Thoracic aorta (tissue), 2 donors: ENCODE data around the gene FGB. TPM values are rescaled to one million over a fixed set of nuclear protein-coding genes. Genes with fewer than 3 reads are reported as not detected.

Experiments
- ATAC-seq: fragments of 150-250 bp; one replicate; pipeline ENCODE4 v1.8.0; 2017; ENCODE audit warnings: low read depth; ENCODE audit not compliant: insufficient number of reproducible peaks, low FRiP score
- DNase-seq: peaks from one replicate; pipeline ENCODE4 v3.0.0-alpha.2; 2020; ENCODE audit warnings: low spot score
- H3K27ac ChIP-seq, 2 donors: fragments of 200-600 bp; sonication (generic); 1 replicate in 1 of 2; 2 replicates in 1 of 2; pipeline ENCODE4 v1.5.1; 2016; ENCODE audit warnings: mild to moderate bottlenecking in 2 of 2, moderate library complexity in 2 of 2
- H3K27me3 ChIP-seq: fragments of 200-600 bp; sonication (generic); replicated peaks from 2 replicates; pipeline ENCODE4 v1.6.0; 2016; ENCODE audit warnings: mild to moderate bottlenecking; ENCODE audit not compliant: insufficient read depth
- H3K36me3 ChIP-seq: fragments of 200-600 bp; sonication (generic); one replicate; pipeline ENCODE4 v1.5.1; 2016
- H3K4me1 ChIP-seq, 2 donors: fragments of 200-600 bp; sonication (generic); 1 replicate in 1 of 2; 2 replicates in 1 of 2; pipeline versions ENCODE4 v1.5.1 to v1.6.0; 2016; ENCODE audit warnings: low read depth in 2 of 2, mild to moderate bottlenecking in 1 of 2; ENCODE audit not compliant: control insufficient read depth in 1 of 2
- H3K4me3 ChIP-seq: fragments of 200-600 bp; sonication (generic); 2 replicates; pipeline ENCODE4 v1.5.1; 2016; ENCODE audit warnings: mild to moderate bottlenecking
- H3K9me3 ChIP-seq: fragments of 200-600 bp; sonication (generic); 2 replicates; pipeline ENCODE4 v1.5.1; 2016
- CTCF ChIP-seq: fragments of 200-600 bp; sonication (generic); IDR thresholded peaks from one replicate; pipeline ENCODE4 v1.5.1; 2019; ENCODE audit warnings: antibody characterized with exemption
- total RNA-seq, 2 donors: library from RNA; depleted of rRNA; stranded (reverse); fragments of >200 nt; gene quantifications; one replicate each; pipeline versions ENCODE4 v1.1.0 to v1.2.3, GENCODE V29; 2016

FGB gene
- total RNA-seq, 2 donors from 2014 or later = not detected

GRCh38 chr4:154565704-154566103, 2.9 kb downstream of the FGB start:
- no peaks in the 10 kb centered on the region for H3K4me1 ChIP-seq
- H3K36me3 ChIP-seq = no peaks in the 10 kb centered on the region
- H3K27ac ChIP-seq = no peak overlapping the region
- ATAC-seq = no peak
- no peaks in the 10 kb centered on the region for H3K9me3 ChIP-seq
- no peak for TF ChIP-seq CTCF
- no peak overlapping the region for H3K4me3 ChIP-seq
- DNase-seq = no peak
- no peaks in the 10 kb centered on the region for H3K27me3 ChIP-seq

GRCh38 chr4:154566639-154567204, 3.9 kb downstream of the FGB start:
- no peak for DNase-seq
- Histone ChIP-seq H3K27me3 (no peaks in the 10 kb centered on the region), H3K27ac (no peak overlapping the region), H3K4me1 (no peaks in the 10 kb centered on the region), H3K4me3 (no peak overlapping the region), H3K9me3 (no peaks in the 10 kb centered on the region), H3K36me3 (no peaks in the 10 kb centered on the region)
- no peak for TF ChIP-seq CTCF
- ATAC-seq = no peak

GRCh38 chr4:154569028-154569427, 6.2 kb downstream of the FGB start:
- no peaks in the 10 kb centered on the region for H3K9me3 ChIP-seq
- H3K27me3 ChIP-seq = no peaks in the 10 kb centered on the region
- H3K36me3 ChIP-seq = no peaks in the 10 kb centered on the region
- H3K4me1 ChIP-seq = no peaks in the 10 kb centered on the region
- no peak overlapping the region for H3K4me3 ChIP-seq
- no peak overlapping the region for H3K27ac ChIP-seq
- DNase-seq (no peak), ATAC-seq (no peak)
- no peak for TF ChIP-seq CTCF

GRCh38 chr4:154569584-154569983, 6.8 kb downstream of the FGB start:
- Histone ChIP-seq H3K27ac (no peak overlapping the region), H3K4me3 (no peak overlapping the region), H3K27me3 (no peaks in the 10 kb centered on the region), H3K4me1 (no peaks in the 10 kb centered on the region), H3K36me3 (no peaks in the 10 kb centered on the region), H3K9me3 (no peaks in the 10 kb centered on the region)
- no peak for TF ChIP-seq CTCF
- ATAC-seq = no peak
- DNase-seq = no peak

GRCh38 chr4:154573190-154573870, 10.5 kb downstream of the FGB start:
- no peak overlapping the region for H3K27ac ChIP-seq
- no peaks in the 10 kb centered on the region for H3K9me3 ChIP-seq
- H3K4me3 ChIP-seq = no peak overlapping the region
- H3K27me3 ChIP-seq = no peaks in the 10 kb centered on the region
- TF ChIP-seq CTCF = no peak
- no peaks in the 10 kb centered on the region for H3K36me3 ChIP-seq
- no peak for DNase-seq
- H3K4me1 ChIP-seq = no peaks in the 10 kb centered on the region
- no peak for ATAC-seq
